Measurements from ENCODE around the gene TAMALIN.

Gene TAMALIN

DNA sequence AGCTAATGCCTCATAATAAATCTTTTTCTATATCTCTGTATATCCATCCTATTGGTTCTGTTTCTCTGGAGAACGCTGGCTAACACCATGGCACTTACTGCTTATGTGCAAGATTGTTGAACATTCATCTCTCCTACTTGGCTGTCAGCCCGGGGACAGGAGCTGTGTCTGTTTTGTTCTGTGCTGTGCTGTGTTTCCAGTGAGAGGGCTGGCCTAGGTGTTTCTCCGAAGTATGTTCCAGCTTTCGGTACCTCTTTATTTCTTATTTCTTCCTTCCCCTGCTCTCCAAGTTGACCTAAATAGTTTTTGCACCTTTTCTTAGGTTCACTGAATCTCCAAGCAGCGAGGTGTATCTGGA is 25.7 kb downstream of the TAMALIN start:
- H3K4me3 Mint-ChIP-seq, result peak overlapping the region; percentile 78
- ATAC-seq, result no peak
- H3K27me3 Mint-ChIP-seq, result no peaks in the 10 kb centered on the region
- H3K9me3 Mint-ChIP-seq, result no peaks in the 10 kb centered on the region
- peaks cover 48% of the 10 kb centered on the region for H3K4me1 Mint-ChIP-seq
- no peak for DNase-seq
- H3K27ac Mint-ChIP-seq, result peak overlapping the region; percentile 85
- no peaks in the 10 kb centered on the region for H3K36me3 Mint-ChIP-seq (ENCODE audit: low read depth)

DNA sequence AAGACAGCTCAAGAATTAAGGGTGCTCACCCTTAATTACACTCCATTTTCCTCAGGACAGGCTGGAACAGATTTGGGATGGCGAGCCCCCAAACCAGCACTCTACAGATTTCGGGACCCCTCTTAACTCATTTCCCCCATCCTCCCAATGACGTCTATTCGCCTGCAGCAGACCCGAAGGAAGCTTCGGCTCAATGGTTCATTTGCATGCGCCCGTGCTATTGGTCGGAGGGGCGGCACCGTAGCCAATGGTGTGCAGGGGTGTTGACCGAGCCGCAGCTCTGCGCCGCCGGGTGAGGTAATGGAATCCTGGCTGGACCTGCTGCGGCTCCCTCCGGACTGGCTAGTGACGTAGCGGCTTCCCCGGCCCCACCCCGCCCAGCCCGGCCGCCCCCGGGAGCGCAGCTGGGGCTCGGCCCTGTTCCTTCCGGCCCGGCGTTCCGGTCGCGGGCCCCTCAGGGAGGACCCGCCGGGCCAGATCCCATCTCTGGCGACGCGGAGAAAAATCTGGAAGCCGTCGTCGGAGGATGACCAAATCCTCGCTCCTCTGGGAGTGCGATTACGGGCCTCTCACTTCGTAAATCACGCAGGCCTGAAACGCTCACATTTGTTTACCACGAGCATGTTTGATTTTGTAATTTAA is 26.2 kb downstream of the TAMALIN start:
- Mint-ChIP-seq H3K9me3 (no peaks in the 10 kb centered on the region), H3K27me3 (no peaks in the 10 kb centered on the region), H3K36me3 (ENCODE audit: low read depth) (no peaks in the 10 kb centered on the region), H3K27ac (peak overlapping the region; percentile 85), H3K4me1 (peaks cover 49% of the 10 kb centered on the region), H3K4me3 (peak overlapping the region; percentile 78)
- ATAC-seq, result peak; percentile 90
- peak; percentile 94 for DNase-seq

DNA sequence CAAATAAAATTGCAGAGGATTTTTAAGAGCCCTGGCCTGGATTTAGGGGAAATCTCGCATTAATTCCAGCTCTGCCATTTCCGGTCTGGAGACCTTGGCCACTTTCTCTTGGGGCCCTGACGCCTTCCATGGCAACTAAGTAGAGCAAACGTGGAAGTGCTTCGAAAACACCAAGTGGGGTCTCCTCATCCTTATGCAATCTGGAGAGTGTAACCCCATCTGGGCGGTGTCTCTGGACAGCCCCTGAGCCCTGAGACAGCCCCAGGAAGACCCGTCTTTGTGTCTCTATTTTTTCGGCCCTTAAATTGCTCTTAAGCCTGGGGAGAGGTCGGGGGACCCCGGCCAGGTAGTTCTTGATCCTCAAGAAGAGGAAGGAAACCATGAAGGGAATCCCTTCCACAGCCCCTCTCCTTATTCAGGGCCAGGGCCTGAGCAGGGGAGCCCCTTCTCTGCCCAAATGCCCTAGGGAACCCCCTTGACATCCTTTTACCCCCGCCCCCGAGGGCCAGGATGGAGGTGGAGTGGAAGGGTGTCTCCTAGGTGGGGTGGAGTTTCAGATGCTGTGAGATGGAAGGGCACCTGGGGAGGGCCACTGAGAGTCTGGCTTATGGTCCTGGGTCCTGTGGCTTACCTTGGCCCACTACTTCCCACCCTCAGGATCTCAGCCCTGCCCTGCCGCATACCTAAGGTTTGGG is 26.8 kb downstream of the TAMALIN start:
- Mint-ChIP-seq H3K36me3 (ENCODE audit: low read depth) (peaks cover 4% of the 10 kb centered on the region), H3K27ac (peak overlapping the region; percentile 84), H3K27me3 (no peaks in the 10 kb centered on the region)

DNA sequence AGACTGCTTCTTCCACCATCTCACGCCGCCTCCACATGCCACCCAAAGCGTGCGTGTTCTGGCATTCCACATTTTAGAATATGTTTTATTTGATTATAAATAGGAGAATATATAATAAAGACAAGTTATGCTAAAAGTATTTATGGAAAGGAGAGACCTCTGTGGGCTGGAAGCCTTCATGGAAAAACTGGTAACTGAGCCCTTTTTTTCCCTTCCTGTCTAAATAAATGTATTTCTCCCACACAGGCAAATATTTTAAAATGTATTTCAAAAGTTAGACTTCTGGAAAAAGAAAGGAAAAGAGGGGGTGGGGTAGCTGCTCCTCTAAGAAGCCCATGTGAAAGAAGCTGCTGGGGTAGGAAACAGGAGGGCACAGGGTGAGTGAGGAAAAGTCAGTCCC is 28.4 kb downstream of the TAMALIN start:
- H3K27ac Mint-ChIP-seq, result no peak overlapping the region
- ATAC-seq (no peak), DNase-seq (no peak)
- H3K27me3 Mint-ChIP-seq, result no peaks in the 10 kb centered on the region
- peaks cover 70% of the 10 kb centered on the region for H3K4me1 Mint-ChIP-seq
- no peaks in the 10 kb centered on the region for H3K9me3 Mint-ChIP-seq
- H3K4me3 Mint-ChIP-seq, result no peak overlapping the region
- peaks cover 4% of the 10 kb centered on the region for H3K36me3 Mint-ChIP-seq (ENCODE audit: low read depth)

More for the DNA sequence above, 26.8 kb downstream of the TAMALIN start:
- no peak for DNase-seq
- Mint-ChIP-seq H3K4me1 (peaks cover 54% of the 10 kb centered on the region), H3K9me3 (no peaks in the 10 kb centered on the region), H3K4me3 (peak overlapping the region; percentile 78)
- no peak for ATAC-seq

DNA sequence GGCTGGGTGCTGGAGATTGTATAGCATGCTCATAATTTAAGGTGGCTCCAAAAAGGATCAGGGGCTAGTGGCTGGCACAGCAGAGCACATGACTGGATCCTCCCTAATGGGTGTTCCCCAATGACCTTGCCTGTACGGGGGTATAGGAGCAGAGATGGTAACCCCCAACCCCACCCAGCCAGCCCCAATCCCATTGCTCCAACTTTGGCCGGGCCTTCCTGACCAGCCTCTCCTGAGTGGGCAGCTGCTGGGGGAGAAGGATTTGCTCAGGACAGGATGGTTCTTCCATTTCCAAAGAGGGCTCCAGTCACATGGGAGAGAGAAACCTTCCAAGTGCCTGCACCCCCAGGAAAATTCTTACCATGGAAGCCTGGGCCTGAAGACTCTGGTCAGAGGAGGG is 29.2 kb downstream of the TAMALIN start:
- DNase-seq, result no peak
- Mint-ChIP-seq H3K36me3 (ENCODE audit: low read depth) (peaks cover 7% of the 10 kb centered on the region), H3K4me3 (peak overlapping the region; percentile 64), H3K4me1 (peaks cover 78% of the 10 kb centered on the region), H3K27ac (peak overlapping the region; percentile 35), H3K27me3 (no peaks in the 10 kb centered on the region), H3K9me3 (no peaks in the 10 kb centered on the region)
- ATAC-seq, result no peak

DNA sequence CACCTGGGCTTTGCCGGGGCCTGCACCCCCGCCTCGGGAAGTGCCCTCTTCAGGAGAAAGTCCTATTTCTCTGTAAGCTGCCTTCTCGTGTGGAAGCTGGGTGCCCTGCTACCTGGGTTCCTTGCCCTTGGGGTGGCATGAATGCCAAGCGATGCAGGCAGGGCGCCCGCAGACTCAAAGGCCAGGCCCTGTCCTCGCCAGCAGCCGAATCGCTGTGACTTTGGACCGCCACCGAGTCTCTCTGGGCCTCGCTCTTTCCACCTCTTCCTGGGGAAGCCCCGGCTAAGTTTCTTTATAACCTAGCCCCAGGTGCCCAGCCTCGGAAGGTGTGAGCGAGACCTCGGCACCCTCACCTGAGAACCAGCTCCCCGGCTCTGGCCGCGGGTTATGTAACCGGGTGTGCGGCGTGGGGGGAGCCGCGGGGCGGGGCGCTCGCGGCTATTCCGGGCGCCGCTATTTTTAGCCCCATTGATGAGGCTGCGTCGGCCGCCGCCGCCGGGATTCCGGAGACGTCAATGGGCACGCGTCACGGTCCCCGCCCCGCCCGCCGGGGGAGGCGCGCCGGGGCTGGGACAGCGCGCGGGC is 29.9 kb downstream of the TAMALIN start:
- Mint-ChIP-seq H3K4me1 (peaks cover 85% of the 10 kb centered on the region), H3K27me3 (no peaks in the 10 kb centered on the region), H3K4me3 (peak overlapping the region; percentile 64), H3K36me3 (ENCODE audit: low read depth) (peaks cover 8% of the 10 kb centered on the region), H3K9me3 (no peaks in the 10 kb centered on the region), H3K27ac (no peak overlapping the region)
- ATAC-seq (peak; percentile 48), DNase-seq (peak; percentile 89)

DNA sequence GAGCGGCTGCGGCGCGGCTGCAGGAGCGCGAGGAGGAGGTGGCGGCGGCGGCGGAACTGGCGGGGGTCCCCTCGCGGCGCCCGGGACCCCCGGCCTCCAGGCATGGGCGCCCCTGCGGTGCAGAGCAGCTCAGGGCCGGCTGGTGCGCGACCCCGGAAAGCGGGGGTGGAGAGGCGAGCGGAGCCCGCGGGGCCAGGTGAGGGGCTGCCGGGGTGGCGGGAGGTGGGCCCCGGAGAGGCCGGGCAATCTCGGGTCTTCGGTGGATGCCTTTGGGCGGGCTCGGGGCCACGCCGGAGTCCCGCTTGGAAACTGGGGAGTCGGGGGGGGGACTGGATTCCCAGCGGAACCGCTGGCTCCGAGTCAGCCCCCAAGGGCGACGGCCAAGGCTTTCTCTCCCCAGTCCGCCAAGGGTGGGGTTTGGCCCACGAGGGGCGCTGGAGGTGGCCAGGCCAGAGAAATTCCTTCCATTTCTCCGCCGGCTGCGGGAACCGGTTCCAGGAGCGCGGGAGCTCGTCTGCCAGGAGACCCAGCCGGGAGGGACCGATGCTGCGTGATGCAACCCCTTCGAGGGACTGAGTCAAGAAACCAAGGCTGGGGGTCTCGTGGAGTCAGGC is 30.6 kb downstream of the TAMALIN start:
- peak; percentile 48 for DNase-seq
- no peaks in the 10 kb centered on the region for H3K27me3 Mint-ChIP-seq
- H3K27ac Mint-ChIP-seq, result peak overlapping the region; percentile 79
- H3K9me3 Mint-ChIP-seq, result no peaks in the 10 kb centered on the region
- H3K4me3 Mint-ChIP-seq, result peak overlapping the region; percentile 85
- H3K36me3 Mint-ChIP-seq (ENCODE audit: low read depth), result peaks cover 13% of the 10 kb centered on the region
- peaks cover 87% of the 10 kb centered on the region for H3K4me1 Mint-ChIP-seq
- ATAC-seq, result peak; percentile 2

DNA sequence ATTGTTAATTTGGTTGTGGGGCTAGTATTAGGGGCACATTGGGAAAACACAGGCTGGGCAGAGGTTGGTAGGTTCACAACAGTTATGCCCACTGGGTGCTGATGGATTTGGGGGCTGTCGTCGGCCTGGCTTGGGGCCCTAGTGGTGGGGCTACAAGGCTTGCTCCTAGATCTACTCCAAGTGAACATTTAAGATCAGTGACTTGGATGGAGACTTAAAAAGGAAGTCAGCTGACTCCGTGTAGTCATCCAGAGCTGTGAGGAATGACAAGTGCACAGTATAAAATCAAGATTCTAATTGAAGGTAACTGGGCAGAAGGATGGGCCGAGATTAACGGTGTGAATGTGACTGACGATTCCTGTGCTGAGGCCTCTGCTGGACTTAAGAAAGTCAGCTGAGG is 31.7 kb downstream of the TAMALIN start:
- Mint-ChIP-seq H3K27ac (peak overlapping the region; percentile 79), H3K4me1 (peaks cover 82% of the 10 kb centered on the region), H3K4me3 (peak overlapping the region; percentile 85), H3K27me3 (no peaks in the 10 kb centered on the region), H3K9me3 (no peaks in the 10 kb centered on the region), H3K36me3 (ENCODE audit: low read depth) (peaks cover 17% of the 10 kb centered on the region)
- DNase-seq (no peak), ATAC-seq (no peak)

DNA sequence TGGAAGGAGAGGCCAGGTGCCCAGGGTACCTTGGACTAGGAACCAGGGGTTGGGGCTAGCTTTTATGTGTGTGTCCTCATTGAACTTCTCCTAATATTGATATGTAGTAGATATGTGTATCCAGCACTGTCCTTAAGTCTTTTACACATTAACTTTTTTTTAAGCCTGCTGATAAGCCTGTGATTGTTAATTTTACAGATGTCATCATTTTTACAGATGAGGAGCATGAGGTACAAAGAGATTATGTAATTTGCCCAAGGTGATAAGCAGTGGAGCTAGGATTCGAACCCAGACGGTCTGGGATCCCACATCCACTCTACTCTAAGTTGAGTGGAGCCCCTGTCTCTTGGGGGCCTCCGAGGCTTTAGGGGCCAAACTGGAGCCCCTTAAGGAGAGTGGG is 34.3 kb downstream of the TAMALIN start:
- peaks cover 68% of the 10 kb centered on the region for H3K4me1 Mint-ChIP-seq
- ATAC-seq (no peak), DNase-seq (no peak)
- H3K36me3 Mint-ChIP-seq (ENCODE audit: low read depth), result peaks cover 26% of the 10 kb centered on the region
- H3K27ac Mint-ChIP-seq, result no peak overlapping the region
- H3K27me3 Mint-ChIP-seq, result no peaks in the 10 kb centered on the region
- H3K4me3 Mint-ChIP-seq, result peak overlapping the region; percentile 40
- no peaks in the 10 kb centered on the region for H3K9me3 Mint-ChIP-seq

DNA sequence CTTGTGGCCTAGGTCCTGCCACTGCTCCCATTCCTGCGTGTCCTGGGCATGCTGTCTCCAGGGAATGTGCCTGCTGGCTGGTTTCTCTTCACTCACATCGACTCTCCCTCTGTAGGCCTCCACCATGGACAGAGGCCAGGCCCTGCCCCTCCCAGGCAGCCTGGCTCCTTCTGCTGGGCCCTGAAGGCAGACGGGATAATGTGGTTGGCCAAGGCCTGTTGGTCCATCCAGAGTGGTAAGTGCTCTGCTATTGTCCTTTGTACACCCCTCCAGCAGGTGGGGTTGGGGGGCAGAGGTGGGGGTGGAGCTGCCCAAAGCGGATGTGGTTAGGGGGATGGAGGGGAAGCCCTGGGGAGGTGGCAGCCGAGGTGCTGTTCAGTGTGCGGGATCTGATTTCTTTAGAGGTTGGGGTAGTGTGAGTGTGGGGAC is 35.0 kb downstream of the TAMALIN start:
- H3K4me1 Mint-ChIP-seq, result peaks cover 66% of the 10 kb centered on the region
- H3K27me3 Mint-ChIP-seq, result no peaks in the 10 kb centered on the region
- H3K4me3 Mint-ChIP-seq, result peak overlapping the region; percentile 66
- DNase-seq (peak; percentile 63), ATAC-seq (peak; percentile 38)
- H3K9me3 Mint-ChIP-seq, result no peaks in the 10 kb centered on the region
- H3K36me3 Mint-ChIP-seq (ENCODE audit: low read depth), result peaks cover 28% of the 10 kb centered on the region
- H3K27ac Mint-ChIP-seq, result peak overlapping the region; percentile 67

DNA sequence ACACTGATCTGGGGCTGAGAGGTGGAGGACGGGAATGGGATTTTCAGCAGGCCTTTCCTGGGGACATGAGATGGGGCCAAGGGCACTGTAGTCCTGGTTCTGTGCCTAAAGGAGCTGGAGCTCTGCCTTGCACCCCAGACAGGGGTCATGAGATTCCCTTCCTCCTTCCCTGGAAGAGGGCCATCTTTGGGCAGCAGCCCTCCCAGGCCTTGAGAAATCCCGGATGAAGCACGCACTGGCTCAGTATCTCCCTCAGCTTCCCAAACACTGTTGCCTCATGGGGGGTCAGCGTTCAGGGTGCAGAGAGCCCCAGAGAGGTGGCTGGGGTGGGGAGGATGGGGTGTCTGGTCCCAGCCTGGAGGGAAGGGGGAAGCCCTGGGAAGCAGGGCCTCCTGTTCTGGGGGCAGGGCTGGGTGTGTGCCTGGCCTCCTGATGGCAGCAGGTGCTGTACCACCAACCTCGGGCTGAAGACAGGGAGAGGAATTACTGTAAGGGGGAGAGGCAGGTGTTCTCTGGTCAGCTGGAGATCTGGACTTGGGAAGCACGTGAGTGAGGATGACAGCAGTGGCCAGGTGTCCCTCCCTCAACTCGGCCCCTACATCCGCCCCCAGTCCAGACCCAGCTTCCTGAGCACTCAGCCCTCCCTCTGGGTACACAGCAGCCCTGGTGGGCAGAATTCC is 36.1 kb downstream of the TAMALIN start:
- H3K4me3 Mint-ChIP-seq, result peak overlapping the region; percentile 66
- peaks cover 65% of the 10 kb centered on the region for H3K4me1 Mint-ChIP-seq
- H3K9me3 Mint-ChIP-seq, result no peaks in the 10 kb centered on the region

DNA sequence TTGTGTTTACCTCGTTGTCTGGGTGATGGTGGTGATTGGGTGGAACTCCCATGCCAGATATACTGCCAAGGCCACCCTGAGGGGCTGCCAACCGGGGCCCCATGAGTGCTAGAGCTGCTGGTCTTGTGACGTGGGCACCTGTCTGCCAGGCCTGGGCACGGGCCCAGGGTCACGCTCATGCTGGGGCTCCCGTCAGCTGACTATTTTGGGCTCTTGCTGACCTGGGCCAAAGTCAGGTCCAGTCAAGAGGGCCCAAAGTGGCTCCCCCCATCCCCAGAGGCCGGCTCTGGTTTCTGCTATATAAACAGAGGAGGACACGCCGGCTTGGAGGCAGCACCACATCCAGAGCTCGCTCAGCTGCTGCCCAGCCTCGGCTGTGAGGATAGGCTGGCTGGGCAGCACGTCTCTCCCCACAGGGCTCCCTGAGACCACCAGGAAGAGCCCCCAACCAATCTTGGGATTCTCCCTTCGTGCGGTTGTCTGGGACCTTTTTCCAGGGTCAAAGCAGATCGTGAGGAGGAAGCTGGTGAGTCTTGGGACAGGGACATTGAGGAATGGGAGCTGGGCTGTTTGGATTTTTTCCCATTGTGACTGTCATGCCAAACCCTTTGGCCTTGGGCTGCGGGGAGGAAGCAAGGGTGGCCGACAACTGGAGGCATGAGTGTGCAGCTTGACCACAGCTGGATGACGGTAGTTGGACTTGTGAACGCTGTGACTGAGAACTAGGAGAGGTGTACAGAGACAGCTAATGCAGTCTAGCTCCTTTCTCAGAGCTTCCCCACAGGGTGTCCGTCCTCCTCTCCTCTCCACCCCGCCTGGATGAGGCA is 36.9 kb downstream of the TAMALIN start:
- H3K27ac Mint-ChIP-seq, result no peak overlapping the region
- no peaks in the 10 kb centered on the region for H3K9me3 Mint-ChIP-seq
- DNase-seq, result no peak
- no peaks in the 10 kb centered on the region for H3K27me3 Mint-ChIP-seq
- H3K36me3 Mint-ChIP-seq (ENCODE audit: low read depth), result peaks cover 27% of the 10 kb centered on the region
- H3K4me1 Mint-ChIP-seq, result peaks cover 59% of the 10 kb centered on the region
- H3K4me3 Mint-ChIP-seq, result no peak overlapping the region
- no peak for ATAC-seq

More for the DNA sequence above, 36.1 kb downstream of the TAMALIN start:
- Mint-ChIP-seq H3K27ac (peak overlapping the region; percentile 67), H3K27me3 (no peaks in the 10 kb centered on the region), H3K36me3 (ENCODE audit: low read depth) (peaks cover 31% of the 10 kb centered on the region)
- DNase-seq (no peak), ATAC-seq (no peak)

DNA sequence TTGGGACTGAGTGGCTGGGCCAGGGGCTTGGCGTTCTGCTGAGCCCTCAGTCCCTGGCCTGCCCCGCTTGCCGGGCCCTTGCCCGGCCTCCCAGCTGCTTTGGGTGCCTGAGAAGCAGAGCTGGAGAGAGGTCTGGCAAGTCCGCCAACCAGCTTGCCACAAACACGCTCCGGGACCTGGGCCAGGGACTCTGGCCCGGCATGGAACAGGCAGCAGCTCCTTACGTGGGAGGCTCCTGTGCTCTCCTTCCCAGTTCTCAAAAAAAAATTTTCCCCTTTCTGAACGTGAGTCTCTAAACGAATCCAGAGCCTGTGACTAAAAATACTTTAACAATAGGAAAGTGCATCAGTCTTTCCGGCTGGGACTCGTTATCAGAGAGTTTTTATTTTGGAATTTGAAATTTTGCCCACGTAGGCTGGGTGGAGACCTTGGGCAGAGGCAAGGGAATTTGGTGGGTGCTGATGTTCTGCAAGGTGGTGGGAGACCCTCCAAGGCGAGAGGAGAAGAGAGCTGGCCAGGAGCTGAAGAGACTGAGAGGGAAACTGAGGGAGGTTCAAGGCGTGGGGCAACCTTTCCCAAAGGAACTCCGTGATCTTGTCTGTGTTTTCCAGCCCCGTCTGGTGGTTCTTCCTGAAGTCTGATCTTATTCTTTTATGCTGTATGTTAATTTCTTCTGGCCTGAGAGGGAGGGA is 37.7 kb downstream of the TAMALIN start:
- ATAC-seq (no peak), DNase-seq (no peak)
- Mint-ChIP-seq H3K9me3 (no peaks in the 10 kb centered on the region), H3K4me1 (peaks cover 55% of the 10 kb centered on the region), H3K27me3 (no peaks in the 10 kb centered on the region), H3K4me3 (no peak overlapping the region), H3K27ac (no peak overlapping the region), H3K36me3 (ENCODE audit: low read depth) (peaks cover 29% of the 10 kb centered on the region)
